GM10266 (cell line): ENCODE results near the gene SPPL2A.
A peak's percentile ranks its signal among the peaks of the same experiment; 100 is the strongest.
"Not testable (repeated sequence)": the region's sequence is repeated elsewhere in the genome, so short reads cannot be mapped to it uniquely, and the experiment has no call there.

Experiments
- DNase-seq: peaks from one replicate; pipeline ENCODE4 v3.0.0; 2012; ENCODE audit errors: extremely low spot score
- TF ChIP-seq, protein P1 (sequence below): IDR thresholded peaks from 2 replicates; pipeline ENCODE4 v1.5.1; 2012; ENCODE audit warnings: mild to moderate bottlenecking, low read depth; ENCODE audit not compliant: control insufficient read depth, insufficient read depth; ENCODE audit errors: missing control alignments

SPPL2A gene

GRCh38 chr15:50707878-50708427 is 57.6 kb downstream of the SPPL2A start:
- DNase-seq = no peak
- TF ChIP-seq, protein P1, sequence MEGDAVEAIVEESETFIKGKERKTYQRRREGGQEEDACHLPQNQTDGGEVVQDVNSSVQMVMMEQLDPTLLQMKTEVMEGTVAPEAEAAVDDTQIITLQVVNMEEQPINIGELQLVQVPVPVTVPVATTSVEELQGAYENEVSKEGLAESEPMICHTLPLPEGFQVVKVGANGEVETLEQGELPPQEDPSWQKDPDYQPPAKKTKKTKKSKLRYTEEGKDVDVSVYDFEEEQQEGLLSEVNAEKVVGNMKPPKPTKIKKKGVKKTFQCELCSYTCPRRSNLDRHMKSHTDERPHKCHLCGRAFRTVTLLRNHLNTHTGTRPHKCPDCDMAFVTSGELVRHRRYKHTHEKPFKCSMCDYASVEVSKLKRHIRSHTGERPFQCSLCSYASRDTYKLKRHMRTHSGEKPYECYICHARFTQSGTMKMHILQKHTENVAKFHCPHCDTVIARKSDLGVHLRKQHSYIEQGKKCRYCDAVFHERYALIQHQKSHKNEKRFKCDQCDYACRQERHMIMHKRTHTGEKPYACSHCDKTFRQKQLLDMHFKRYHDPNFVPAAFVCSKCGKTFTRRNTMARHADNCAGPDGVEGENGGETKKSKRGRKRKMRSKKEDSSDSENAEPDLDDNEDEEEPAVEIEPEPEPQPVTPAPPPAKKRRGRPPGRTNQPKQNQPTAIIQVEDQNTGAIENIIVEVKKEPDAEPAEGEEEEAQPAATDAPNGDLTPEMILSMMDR = no peak

GRCh38 chr15:50702762-50703334 is 62.7 kb downstream of the SPPL2A start:
- DNase-seq = no peak
- TF ChIP-seq, protein P1 = no peak

- no peak for DNase-seq
- TF ChIP-seq, protein P1 = no peak
Measured at GRCh38 chr15:50698101-50698500, 67.4 kb downstream of the SPPL2A start.

- TF ChIP-seq, protein P1 = no peak
- no peak for DNase-seq
Measured at GRCh38 chr15:50697109-50697797, 68.3 kb downstream of the SPPL2A start.

DNA sequence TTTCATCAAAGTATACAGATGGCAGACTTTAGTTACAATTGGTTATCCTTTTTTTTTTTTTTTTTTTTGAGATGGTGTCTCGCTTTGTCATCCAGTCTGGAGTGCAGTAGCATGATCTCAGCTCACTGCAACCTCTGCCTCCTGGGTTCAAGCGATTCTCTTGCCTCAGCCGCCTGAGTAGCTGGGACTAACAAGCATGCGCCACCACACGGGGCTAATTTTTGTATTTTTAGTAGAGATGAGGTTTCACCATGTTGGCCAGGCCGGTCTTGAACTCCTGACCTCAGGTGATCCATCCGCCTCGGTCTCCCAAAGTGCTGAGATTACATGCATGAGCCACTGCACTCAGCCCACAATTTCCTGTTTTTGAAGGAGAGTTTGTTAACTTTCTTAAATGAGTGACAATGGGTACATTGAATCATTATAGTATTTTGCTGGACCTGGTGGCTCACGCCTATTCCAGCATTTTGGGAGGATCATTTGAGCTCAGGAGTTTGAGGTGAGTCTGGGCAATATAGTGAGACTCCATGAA is 70.8 kb downstream of the SPPL2A start:
- not testable (repeated sequence) for DNase-seq

DNA sequence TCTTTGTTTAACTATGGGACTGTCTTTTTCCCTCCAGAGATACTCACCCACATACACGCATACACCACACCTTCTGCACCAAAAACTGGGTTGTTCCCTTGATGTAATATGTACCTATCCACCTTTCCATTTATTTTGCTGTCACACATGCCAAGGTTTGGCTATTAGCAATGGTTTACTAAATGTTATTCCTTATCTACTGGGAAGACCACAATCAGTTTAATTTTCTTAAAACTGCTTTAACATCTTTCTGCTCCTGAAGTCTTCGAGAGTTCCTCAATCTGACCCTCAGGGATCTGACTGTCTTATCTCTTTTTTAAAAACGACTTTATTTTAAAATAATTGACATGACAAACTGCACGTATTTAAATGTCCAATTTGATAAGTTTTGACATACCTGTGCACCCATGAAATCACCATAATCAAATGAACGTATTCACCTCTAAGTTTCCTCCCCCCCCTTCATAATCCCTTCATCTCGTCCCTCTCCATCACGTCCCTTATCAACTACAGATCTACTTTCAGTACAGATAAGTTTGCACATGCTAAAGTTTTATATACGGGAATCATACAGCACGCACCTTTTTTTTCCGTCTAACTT is 78.1 kb downstream of the SPPL2A start:
- no peak for DNase-seq
- TF ChIP-seq, protein P1 = no peak

GRCh38 chr15:50686469-50687301 is 78.8 kb downstream of the SPPL2A start, which contains the start of gene TRPM7:
Gene TRPM7 (minus strand): TSS chr15:50686797. CDS start chr15:50686533, 264 bp downstream.
- TF ChIP-seq, protein P1 = no peak
- peak; percentile 92 for DNase-seq
